ENCODE results near the gene LAMA2.

DNA sequence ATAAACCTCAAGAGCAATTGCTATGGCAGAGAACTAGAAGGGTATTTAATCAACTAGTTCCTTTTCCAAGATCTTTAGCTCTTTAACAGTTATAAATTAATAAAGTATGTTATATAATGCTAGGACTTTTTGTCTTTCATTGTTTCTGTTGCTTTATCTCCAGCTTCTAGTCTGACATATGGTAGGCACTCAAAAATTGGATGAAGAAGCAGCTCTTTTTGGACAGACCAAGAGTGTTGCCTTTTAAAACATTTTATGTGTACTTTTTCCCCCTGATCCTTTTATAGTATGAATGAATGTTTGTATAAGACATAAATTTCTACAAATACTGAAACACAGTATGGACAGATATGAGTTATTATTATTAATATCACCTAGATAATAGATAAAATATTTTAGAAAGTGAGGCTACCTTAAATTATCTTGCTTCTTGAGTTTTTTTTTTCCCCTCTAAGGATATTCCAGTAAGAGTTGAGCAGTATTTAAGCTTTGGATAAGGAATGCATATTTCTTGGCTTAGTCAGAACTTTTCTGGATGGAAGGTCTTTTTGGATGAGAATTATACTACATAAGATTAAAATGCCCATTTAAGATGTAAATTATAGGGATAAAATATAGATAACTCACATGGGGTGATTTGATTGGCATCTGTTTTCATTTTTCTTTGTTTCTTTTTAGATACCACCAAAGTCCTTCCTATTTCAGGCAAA, 16.6 kb downstream of the LAMA2 start:
- TF ChIP-seq, protein P1, sequence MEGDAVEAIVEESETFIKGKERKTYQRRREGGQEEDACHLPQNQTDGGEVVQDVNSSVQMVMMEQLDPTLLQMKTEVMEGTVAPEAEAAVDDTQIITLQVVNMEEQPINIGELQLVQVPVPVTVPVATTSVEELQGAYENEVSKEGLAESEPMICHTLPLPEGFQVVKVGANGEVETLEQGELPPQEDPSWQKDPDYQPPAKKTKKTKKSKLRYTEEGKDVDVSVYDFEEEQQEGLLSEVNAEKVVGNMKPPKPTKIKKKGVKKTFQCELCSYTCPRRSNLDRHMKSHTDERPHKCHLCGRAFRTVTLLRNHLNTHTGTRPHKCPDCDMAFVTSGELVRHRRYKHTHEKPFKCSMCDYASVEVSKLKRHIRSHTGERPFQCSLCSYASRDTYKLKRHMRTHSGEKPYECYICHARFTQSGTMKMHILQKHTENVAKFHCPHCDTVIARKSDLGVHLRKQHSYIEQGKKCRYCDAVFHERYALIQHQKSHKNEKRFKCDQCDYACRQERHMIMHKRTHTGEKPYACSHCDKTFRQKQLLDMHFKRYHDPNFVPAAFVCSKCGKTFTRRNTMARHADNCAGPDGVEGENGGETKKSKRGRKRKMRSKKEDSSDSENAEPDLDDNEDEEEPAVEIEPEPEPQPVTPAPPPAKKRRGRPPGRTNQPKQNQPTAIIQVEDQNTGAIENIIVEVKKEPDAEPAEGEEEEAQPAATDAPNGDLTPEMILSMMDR (IDR thresholded peaks at IDR 0.05): no peak
- no peak for TF ChIP-seq POLR2A (IDR thresholded peaks at IDR 0.05)
